DOHH2 (cell line): ENCODE measurements around the gene DNAJA3.

Experiments
- H3F3A ChIP-seq: fragments of 200-600 bp; sonication (generic), shearing (Covaris generic); 2 replicates; pipeline ENCODE4 v1.6.0; 2016; ENCODE audit warnings: antibody characterized with exemption, mild to moderate bottlenecking; ENCODE audit not compliant: control insufficient read depth, insufficient read depth
- H3K27ac ChIP-seq: fragments of 200-600 bp; sonication (generic); 2 replicates; pipeline ENCODE4 v1.5.1; 2014; ENCODE audit warnings: low read depth, mild to moderate bottlenecking, low read length, moderate library complexity
- H3K27me3 ChIP-seq: fragments of 200-600 bp; sonication (generic); 2 replicates; pipeline ENCODE4 v1.6.1; 2014; ENCODE audit warnings: mild to moderate bottlenecking, low read length, mixed read lengths; ENCODE audit not compliant: control insufficient read depth
- H3K36me3 ChIP-seq: fragments of 200-600 bp; sonication (generic); 2 replicates; pipeline ENCODE4 v1.6.1; 2014; ENCODE audit warnings: mild to moderate bottlenecking, low read length, moderate library complexity, mixed read lengths; ENCODE audit not compliant: control insufficient read depth
- H3K4me1 ChIP-seq: fragments of 200-600 bp; sonication (generic); 2 replicates; pipeline ENCODE4 v1.6.1; 2014; ENCODE audit warnings: mild to moderate bottlenecking, low read length, mixed read lengths; ENCODE audit not compliant: control insufficient read depth
- H3K4me2 ChIP-seq: fragments of 200-600 bp; sonication (generic); 2 replicates; pipeline ENCODE4 v1.6.0; 2014; ENCODE audit warnings: mild to moderate bottlenecking, low read length, moderate library complexity
- H3K4me3 ChIP-seq: fragments of 200-600 bp; sonication (generic); 2 replicates; pipeline ENCODE4 v1.5.1; 2014; ENCODE audit warnings: mild to moderate bottlenecking, low read length, mixed read lengths
- H3K79me2 ChIP-seq: fragments of 200-600 bp; sonication (generic); 2 replicates; pipeline ENCODE4 v1.6.1; 2014; ENCODE audit warnings: mild to moderate bottlenecking, low read length, mixed read lengths; ENCODE audit not compliant: control insufficient read depth
- H3K9me2 ChIP-seq: fragments of 200-600 bp; sonication (generic); replicated peaks from 2 replicates; pipeline ENCODE4 v1.6.1; 2014; ENCODE audit warnings: mild to moderate bottlenecking, low read length, mixed read lengths; ENCODE audit not compliant: control insufficient read depth
- H3K9me3 ChIP-seq: fragments of 200-600 bp; sonication (generic); 2 replicates; pipeline ENCODE4 v1.6.1; 2014; ENCODE audit warnings: antibody characterized with exemption, low read length, mixed read lengths; ENCODE audit not compliant: control insufficient read depth, insufficient read depth
- H4K20me1 ChIP-seq: fragments of 200-600 bp; sonication (generic); 2 replicates; pipeline ENCODE4 v1.6.0; 2014; ENCODE audit warnings: low read depth, mild to moderate bottlenecking, antibody characterized with exemption, low read length, moderate library complexity; ENCODE audit not compliant: control insufficient read depth, insufficient read depth
- EZH2phosphoT487 ChIP-seq: fragments of 200-600 bp; sonication (generic); IDR thresholded peaks from 2 replicates; pipeline ENCODE4 v1.6.1; 2017; ENCODE audit warnings: borderline replicate concordance, mild to moderate bottlenecking, antibody characterized with exemption, low read length, moderate library complexity, mixed read lengths
- TF ChIP-seq, protein P1 (sequence below): fragments of 200-600 bp; sonication (generic); IDR thresholded peaks from one replicate; pipeline ENCODE4 v1.5.1; 2014; ENCODE audit warnings: antibody characterized with exemption, mild to moderate bottlenecking, low read depth, low read length; ENCODE audit not compliant: poor library complexity, severe bottlenecking

DNAJA3 gene

DNA sequence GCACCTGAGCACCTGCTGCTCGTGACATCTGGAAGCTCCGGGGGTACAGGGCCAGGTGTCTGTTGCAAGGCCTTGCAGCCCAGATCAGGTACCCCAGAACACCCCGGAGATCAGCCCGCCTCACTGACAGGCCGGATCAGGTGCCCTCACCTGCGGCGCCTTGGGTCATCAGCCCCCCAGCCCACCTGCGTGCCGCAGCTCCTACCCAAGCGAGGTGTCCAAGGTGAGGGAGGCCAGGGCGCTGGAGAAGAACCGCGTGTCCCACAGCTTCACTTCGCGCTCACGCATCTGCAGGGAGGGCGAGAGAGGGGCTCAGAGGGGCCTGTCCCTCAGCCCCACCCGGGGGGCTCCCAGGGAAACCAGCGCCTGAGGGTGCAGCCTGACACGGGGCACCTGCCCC lies 37.9 kb upstream of the DNAJA3 start:
- peaks cover 8% of the 10 kb centered on the region for H3K4me1 ChIP-seq
- H3K27me3 ChIP-seq: no peaks in the 10 kb centered on the region
- no peaks in the 10 kb centered on the region for H3K9me2 ChIP-seq
- no peak overlapping the region for H3K4me3 ChIP-seq
- no peaks in the 10 kb centered on the region for H3K9me3 ChIP-seq
- H3K79me2 ChIP-seq: no peaks in the 10 kb centered on the region
- no peak for TF ChIP-seq EZH2phosphoT487
- TF ChIP-seq, protein P1, sequence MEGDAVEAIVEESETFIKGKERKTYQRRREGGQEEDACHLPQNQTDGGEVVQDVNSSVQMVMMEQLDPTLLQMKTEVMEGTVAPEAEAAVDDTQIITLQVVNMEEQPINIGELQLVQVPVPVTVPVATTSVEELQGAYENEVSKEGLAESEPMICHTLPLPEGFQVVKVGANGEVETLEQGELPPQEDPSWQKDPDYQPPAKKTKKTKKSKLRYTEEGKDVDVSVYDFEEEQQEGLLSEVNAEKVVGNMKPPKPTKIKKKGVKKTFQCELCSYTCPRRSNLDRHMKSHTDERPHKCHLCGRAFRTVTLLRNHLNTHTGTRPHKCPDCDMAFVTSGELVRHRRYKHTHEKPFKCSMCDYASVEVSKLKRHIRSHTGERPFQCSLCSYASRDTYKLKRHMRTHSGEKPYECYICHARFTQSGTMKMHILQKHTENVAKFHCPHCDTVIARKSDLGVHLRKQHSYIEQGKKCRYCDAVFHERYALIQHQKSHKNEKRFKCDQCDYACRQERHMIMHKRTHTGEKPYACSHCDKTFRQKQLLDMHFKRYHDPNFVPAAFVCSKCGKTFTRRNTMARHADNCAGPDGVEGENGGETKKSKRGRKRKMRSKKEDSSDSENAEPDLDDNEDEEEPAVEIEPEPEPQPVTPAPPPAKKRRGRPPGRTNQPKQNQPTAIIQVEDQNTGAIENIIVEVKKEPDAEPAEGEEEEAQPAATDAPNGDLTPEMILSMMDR: no peak
- no peaks in the 10 kb centered on the region for H3F3A ChIP-seq
- H3K4me2 ChIP-seq: no peak overlapping the region
- H4K20me1 ChIP-seq: no peaks in the 10 kb centered on the region
- H3K27ac ChIP-seq: no peak overlapping the region
- H3K36me3 ChIP-seq: peaks cover 24% of the 10 kb centered on the region

- no peak overlapping the region for H3K4me3 ChIP-seq
- H3K27ac ChIP-seq: no peak overlapping the region
- no peaks in the 10 kb centered on the region for H3K9me2 ChIP-seq
- no peaks in the 10 kb centered on the region for H3K79me2 ChIP-seq
- no peaks in the 10 kb centered on the region for H4K20me1 ChIP-seq
- no peak overlapping the region for H3K4me2 ChIP-seq
- no peaks in the 10 kb centered on the region for H3K27me3 ChIP-seq
- H3F3A ChIP-seq: no peaks in the 10 kb centered on the region
- TF ChIP-seq, protein P1: no peak
- TF ChIP-seq EZH2phosphoT487: no peak
- H3K9me3 ChIP-seq: no peaks in the 10 kb centered on the region
- H3K4me1 ChIP-seq: peaks cover 8% of the 10 kb centered on the region
- peaks cover 26% of the 10 kb centered on the region for H3K36me3 ChIP-seq
These were observed 37.2 kb upstream of the DNAJA3 start for GRCh38 chr16:4388271-4389021.

GRCh38 chr16:4389051-4389955 lies 36.4 kb upstream of the DNAJA3 start:
- TF ChIP-seq, protein P1: no peak
- no peak for TF ChIP-seq EZH2phosphoT487
- no peaks in the 10 kb centered on the region for H3K79me2 ChIP-seq
- peaks cover 27% of the 10 kb centered on the region for H3K36me3 ChIP-seq
- peaks cover 8% of the 10 kb centered on the region for H3K4me1 ChIP-seq
- H3K27ac ChIP-seq: no peak overlapping the region
- no peaks in the 10 kb centered on the region for H3K9me2 ChIP-seq
- H4K20me1 ChIP-seq: no peaks in the 10 kb centered on the region
- H3F3A ChIP-seq: no peaks in the 10 kb centered on the region
- H3K4me2 ChIP-seq: no peak overlapping the region
- H3K4me3 ChIP-seq: no peak overlapping the region
- no peaks in the 10 kb centered on the region for H3K27me3 ChIP-seq
- H3K9me3 ChIP-seq: no peaks in the 10 kb centered on the region
